Immature natural killer cell (primary cell): ENCODE results near the gene CFAP20. TPM values are rescaled to one million over a fixed set of nuclear protein-coding genes. Genes with fewer than 3 reads are reported as not detected.
A peak's percentile ranks its signal among the peaks of the same experiment; 100 is the strongest.

ENCODE experiments used
- DNase-seq, 3 donors: peaks; one replicate each; pipeline ENCODE4 v3.0.0; 2022; ENCODE audit warnings: mixed read lengths in 1 of 3
- H3K27ac Mint-ChIP-seq, 6 donors: one replicate each; pipeline ENCODE4 v1.8.0; 2020; ENCODE audit warnings: mixed read lengths in 6 of 6, mild to moderate bottlenecking in 5 of 6, inconsistent platforms in 4 of 6, moderate library complexity in 3 of 6
- H3K27me3 Mint-ChIP-seq, 3 donors: one replicate each; pipeline ENCODE4 v1.8.0; 2020 to 2021; ENCODE audit warnings: low read depth in 3 of 3, mild to moderate bottlenecking in 3 of 3, mixed read lengths in 3 of 3, moderate library complexity in 3 of 3, inconsistent platforms in 1 of 3
- H3K36me3 Mint-ChIP-seq, 3 donors: one replicate each; pipeline ENCODE4 v1.8.0; 2020; ENCODE audit warnings: mixed read lengths in 3 of 3, inconsistent platforms in 2 of 3, mild to moderate bottlenecking in 2 of 3
- H3K4me1 Mint-ChIP-seq, 2 donors: one replicate each; pipeline ENCODE4 v1.8.0; 2020; ENCODE audit warnings: inconsistent platforms in 2 of 2, mild to moderate bottlenecking in 2 of 2, mixed read lengths in 2 of 2, moderate library complexity in 1 of 2
- H3K4me3 Mint-ChIP-seq, 5 donors: one replicate each; pipeline ENCODE4 v1.8.0; 2020; ENCODE audit warnings: mild to moderate bottlenecking in 5 of 5, mixed read lengths in 5 of 5, inconsistent platforms in 3 of 5, moderate library complexity in 3 of 5
- H3K9me3 Mint-ChIP-seq, 6 donors: one replicate each; pipeline ENCODE4 v1.8.0; 2020; ENCODE audit warnings: mild to moderate bottlenecking in 6 of 6, mixed read lengths in 6 of 6, inconsistent platforms in 4 of 6, moderate library complexity in 3 of 6
- polyA plus RNA-seq, 3 donors: library from polyadenylated mRNA; unstranded; fragments of 300-500 nt; fragmentation: Illumina TruSeq; gene quantifications; one replicate each; pipeline ENCODE4 v1.2.3, GENCODE V29; 2021

CFAP20 gene
- polyA plus RNA-seq, 3 donors from 2014 or later: 36.6 to 43.2 (median 39.4) TPM

DNA sequence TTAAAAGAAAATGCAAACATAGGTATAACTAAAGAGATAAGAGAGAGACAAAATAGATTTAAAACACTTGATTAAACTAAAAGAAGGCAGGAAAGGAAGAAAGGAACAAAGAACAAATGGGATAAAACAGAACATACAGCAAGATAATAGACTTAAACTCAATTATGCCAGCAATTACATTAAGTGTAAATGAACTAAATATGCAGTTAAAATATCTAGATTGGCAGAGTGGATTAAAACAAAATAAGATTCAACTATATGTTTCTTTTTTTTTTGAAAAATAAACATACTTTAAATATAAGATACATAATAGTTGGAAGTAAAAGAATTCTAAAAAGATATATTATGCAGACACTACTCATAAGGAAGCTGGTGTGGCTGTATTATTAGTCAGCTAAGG is 9.7 kb upstream of the CFAP20 start:
- H3K9me3 Mint-ChIP-seq: peaks cover 0 to 2% (median 0%) of the 10 kb centered on the region in 6 donors
- H3K4me3 Mint-ChIP-seq: no peak overlapping the region
- H3K4me1 Mint-ChIP-seq: no peaks in the 10 kb centered on the region
- peaks cover 27 to 59% (median 56%) of the 10 kb centered on the region in 3 donors for H3K36me3 Mint-ChIP-seq
- H3K27ac Mint-ChIP-seq: no peak overlapping the region
- DNase-seq: no peak
- peaks cover 0 to 2% (median 2%) of the 10 kb centered on the region in 3 donors for H3K27me3 Mint-ChIP-seq

DNA sequence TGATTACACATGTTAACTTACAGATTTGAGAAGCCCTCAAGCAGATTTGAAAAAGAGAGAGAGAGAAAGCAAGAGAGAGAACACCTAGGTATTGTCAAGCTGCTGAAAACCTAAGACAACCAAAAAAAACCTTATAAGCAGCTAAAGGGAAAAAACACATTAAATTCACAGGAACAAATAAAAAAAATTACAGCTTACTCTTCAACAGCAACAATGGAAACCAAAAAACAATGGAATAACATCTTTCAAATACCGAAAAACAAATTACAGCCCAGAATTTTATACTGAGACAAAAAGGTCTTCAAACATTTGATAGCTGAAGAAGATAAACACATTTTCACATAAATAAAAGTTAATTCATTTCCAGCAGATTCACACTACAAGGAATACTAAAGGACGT is 8.4 kb upstream of the CFAP20 start:
- peaks cover 0 to 2% (median 2%) of the 10 kb centered on the region in 3 donors for H3K27me3 Mint-ChIP-seq
- H3K9me3 Mint-ChIP-seq: peaks cover 0 to 2% (median 0%) of the 10 kb centered on the region in 6 donors
- H3K36me3 Mint-ChIP-seq: peaks cover 20 to 50% (median 47%) of the 10 kb centered on the region in 3 donors
- H3K4me1 Mint-ChIP-seq: no peaks in the 10 kb centered on the region
- H3K27ac Mint-ChIP-seq: no peak overlapping the region
- DNase-seq: no peak
- H3K4me3 Mint-ChIP-seq: no peak overlapping the region

DNA sequence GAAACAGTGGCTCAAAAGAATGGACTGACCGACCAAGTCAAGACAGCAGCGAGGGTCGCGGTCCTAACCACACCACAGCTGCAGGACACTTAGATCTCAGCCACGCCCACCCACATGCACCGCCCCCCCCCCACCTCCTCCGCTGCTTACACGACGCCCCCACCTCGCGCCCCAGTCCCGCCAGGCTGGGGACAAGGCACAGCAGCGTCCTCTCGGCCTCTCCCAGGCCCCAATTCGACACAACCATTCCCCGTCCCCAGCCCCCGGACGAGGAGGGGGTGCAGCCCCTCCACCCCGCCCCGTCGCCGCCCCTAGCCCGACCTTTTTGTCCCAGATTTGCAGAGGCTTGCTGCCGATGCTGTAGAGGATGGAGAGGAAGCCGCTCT is 477 bp downstream of the CFAP20 start:
- Mint-ChIP-seq H3K36me3 (no peaks in the 10 kb centered on the region), H3K4me1 (peaks cover 52 to 56% of the 10 kb centered on the region in 2 donors), H3K4me3 (peak overlapping the region; percentile 95 to 99 (median 98)), H3K9me3 (no peaks in the 10 kb centered on the region), H3K27ac (peak overlapping the region; percentile 91 to 99 (median 96)), H3K27me3 (peaks cover 0 to 4% (median 4%) of the 10 kb centered on the region in 3 donors)
- no peak for DNase-seq

DNA sequence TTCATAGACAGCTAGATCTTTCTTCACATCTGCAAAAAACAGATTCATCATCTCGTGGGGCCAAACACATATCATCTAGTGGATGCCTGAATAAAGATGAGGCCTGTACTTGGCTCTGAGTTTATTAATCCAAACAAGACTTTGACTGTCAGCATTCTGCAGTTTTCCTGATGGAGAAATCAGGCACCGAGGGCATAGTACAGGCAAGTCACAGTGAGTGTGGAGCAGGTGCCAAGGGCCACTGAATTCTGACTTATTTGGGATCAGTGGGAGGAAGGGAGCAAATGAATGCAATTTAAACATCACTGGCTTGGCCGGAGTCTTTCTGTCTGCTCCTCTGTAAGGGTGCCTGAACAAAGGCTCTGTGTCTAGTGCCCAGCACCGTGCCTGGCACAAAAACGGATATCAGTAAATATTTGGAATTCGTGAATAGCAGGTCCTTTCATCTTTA is 975 bp downstream of the CFAP20 start:
- H3K9me3 Mint-ChIP-seq: no peaks in the 10 kb centered on the region
- peak overlapping the region; percentile 95 to 99 (median 98) for H3K4me3 Mint-ChIP-seq
- peaks cover 0 to 4% (median 4%) of the 10 kb centered on the region in 3 donors for H3K27me3 Mint-ChIP-seq
- DNase-seq: no peak
- peak overlapping the region; percentile 88 to 96 (median 92) for H3K27ac Mint-ChIP-seq
- H3K4me1 Mint-ChIP-seq: peaks cover 54 to 59% of the 10 kb centered on the region in 2 donors
- no peaks in the 10 kb centered on the region for H3K36me3 Mint-ChIP-seq

DNA sequence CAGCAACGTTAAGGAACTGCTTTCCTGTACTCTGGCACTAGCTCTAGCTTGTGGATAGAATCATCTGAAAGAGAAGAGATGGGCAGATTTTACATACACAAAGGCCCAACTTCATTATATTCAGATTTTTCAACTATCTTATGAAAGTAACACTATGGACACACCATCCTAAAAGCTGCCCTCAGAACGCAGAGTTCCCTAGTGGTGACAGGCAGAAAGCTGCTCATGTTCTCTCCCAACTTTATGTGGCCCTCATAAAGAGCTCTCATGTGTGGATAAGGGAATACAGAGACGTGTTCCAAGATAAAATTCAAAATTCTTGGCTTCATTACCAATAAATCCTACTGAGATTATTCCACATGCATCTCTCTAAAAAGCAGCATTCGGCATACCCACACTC is 1.5 kb downstream of the CFAP20 start:
- H3K27me3 Mint-ChIP-seq: peaks cover 0 to 4% (median 4%) of the 10 kb centered on the region in 3 donors
- H3K27ac Mint-ChIP-seq: peak overlapping the region; percentile 88 to 96 (median 92)
- peak overlapping the region; percentile 95 to 99 (median 98) for H3K4me3 Mint-ChIP-seq
- no peaks in the 10 kb centered on the region for H3K9me3 Mint-ChIP-seq
- peaks cover 54 to 61% of the 10 kb centered on the region in 2 donors for H3K4me1 Mint-ChIP-seq
- DNase-seq: no peak
- no peaks in the 10 kb centered on the region for H3K36me3 Mint-ChIP-seq

DNA sequence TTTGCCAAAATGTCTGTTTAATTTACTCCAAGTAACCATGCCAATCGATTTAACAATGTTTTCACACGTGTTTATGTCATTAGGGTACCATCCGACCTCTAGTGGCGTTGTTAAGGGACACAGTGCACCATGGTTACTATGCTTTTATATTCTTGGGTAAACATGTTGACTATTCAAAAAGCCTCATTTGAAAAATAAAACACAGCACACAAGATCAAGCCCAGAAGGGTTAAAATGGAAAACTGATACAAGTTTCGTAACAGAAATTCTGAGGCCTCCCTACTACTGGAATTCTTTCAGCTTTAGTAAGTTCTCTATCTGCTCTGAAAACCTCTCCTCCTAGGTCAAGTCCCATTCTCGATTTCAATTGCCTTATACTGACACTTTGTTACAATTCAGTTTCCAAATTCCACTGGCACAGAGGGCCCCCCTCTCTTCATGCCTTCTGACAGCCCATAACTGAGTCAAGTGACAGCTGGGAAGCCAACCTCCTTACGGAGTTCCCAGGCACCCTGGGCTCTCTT is 2.1 kb downstream of the CFAP20 start:
- Mint-ChIP-seq H3K4me1 (peaks cover 54 to 64% of the 10 kb centered on the region in 2 donors), H3K27ac (peak overlapping the region; percentile 88 to 96 (median 92)), H3K36me3 (no peaks in the 10 kb centered on the region), H3K9me3 (no peaks in the 10 kb centered on the region), H3K4me3 (peak overlapping the region; percentile 95 to 99 (median 98)), H3K27me3 (peaks cover 0 to 4% (median 4%) of the 10 kb centered on the region in 3 donors)
- DNase-seq: peak; percentile 44 to 67 (median 45)

DNA sequence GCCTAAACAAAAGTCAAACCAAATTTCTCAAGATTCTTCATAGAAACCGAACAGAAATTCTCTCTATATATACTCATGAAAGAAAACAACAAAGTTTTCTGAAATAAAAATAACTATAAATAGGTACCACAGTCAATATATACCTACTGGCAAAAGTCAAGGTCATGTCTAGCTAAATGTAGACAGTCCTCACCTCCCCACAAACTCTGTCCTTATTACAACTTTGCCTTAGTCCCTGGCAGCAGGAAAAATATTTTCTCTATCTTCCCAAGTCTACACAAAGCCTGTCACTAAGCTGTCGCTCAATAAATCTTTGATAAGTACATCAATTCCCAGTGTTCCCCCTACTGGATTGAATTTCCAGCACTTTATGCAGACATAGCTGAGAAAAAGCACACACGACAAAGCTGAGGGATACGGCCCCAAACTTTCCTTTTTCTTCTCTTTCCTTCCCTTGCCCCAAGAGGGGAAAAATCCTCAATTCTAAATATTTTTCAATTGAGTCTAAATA is 2.7 kb downstream of the CFAP20 start:
- H3K4me3 Mint-ChIP-seq: peak overlapping the region; percentile 25 to 99 (median 96)
- DNase-seq: no peak
- peaks cover 59 to 70% of the 10 kb centered on the region in 2 donors for H3K4me1 Mint-ChIP-seq
- no peaks in the 10 kb centered on the region for H3K36me3 Mint-ChIP-seq
- peaks cover 0 to 4% (median 4%) of the 10 kb centered on the region in 3 donors for H3K27me3 Mint-ChIP-seq
- H3K27ac Mint-ChIP-seq: peak overlapping the region; percentile 88 to 96 (median 92)
- H3K9me3 Mint-ChIP-seq: no peaks in the 10 kb centered on the region

DNA sequence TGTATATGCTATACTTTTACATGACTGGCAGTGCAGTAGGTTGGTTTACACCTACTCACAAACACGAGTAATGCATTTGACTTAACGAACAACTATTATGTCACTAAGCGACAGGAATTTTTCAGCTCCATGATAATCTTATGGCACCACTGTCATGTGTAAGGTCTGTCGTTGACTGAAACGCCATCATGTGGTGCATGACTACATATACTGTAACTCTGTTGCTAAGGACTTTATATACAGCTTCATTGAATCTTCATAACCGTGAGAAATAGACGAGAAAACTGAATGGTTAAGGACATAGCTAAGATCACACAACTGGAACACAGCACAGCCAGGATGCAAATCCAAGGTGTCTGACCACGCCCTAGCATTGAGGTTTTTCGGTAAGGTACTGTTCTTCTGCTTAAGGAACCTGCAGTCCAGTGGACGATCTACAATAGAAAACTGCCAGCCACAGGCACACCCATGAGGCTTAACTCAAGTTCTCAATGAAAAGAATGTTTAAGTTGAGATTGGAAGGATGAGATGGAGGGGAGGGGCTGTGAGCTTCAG is 3.3 kb downstream of the CFAP20 start:
- H3K27ac Mint-ChIP-seq: peak overlapping the region; percentile 88 to 96 (median 92)
- DNase-seq: peak; percentile 11 to 24 (median 14)
- H3K27me3 Mint-ChIP-seq: peaks cover 0 to 6% (median 4%) of the 10 kb centered on the region in 3 donors
- no peaks in the 10 kb centered on the region for H3K9me3 Mint-ChIP-seq
- H3K4me3 Mint-ChIP-seq: peak overlapping the region; percentile 15 to 65 (median 58)
- H3K4me1 Mint-ChIP-seq: peaks cover 61 to 76% of the 10 kb centered on the region in 2 donors
- no peaks in the 10 kb centered on the region for H3K36me3 Mint-ChIP-seq

DNA sequence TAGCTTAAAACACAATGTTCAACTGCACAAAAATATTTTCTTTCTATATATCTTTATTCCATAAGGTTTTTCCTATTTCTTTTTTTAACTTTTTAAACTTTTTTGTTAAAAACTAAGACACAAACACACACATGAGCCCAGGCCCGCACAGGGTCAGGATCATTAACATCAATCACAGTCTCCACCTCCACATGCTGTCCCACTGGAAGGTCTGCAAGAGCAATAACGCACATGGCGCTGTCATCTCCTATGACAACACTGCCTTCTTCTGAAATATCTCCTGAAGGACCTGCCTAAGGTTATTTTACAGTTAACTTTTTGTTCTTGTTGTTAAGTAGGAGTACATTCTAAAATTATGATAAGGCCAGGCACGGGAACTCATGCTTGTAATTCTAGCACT is 4.1 kb downstream of the CFAP20 start:
- DNase-seq: no peak
- H3K36me3 Mint-ChIP-seq: no peaks in the 10 kb centered on the region
- H3K4me1 Mint-ChIP-seq: peaks cover 65 to 84% of the 10 kb centered on the region in 2 donors
- peaks cover 0 to 6% (median 4%) of the 10 kb centered on the region in 3 donors for H3K27me3 Mint-ChIP-seq
- no peak overlapping the region for H3K4me3 Mint-ChIP-seq
- peak overlapping the region in 3 of 6 donors; percentile 30 to 91 (median 50) for H3K27ac Mint-ChIP-seq
- H3K9me3 Mint-ChIP-seq: no peaks in the 10 kb centered on the region

DNA sequence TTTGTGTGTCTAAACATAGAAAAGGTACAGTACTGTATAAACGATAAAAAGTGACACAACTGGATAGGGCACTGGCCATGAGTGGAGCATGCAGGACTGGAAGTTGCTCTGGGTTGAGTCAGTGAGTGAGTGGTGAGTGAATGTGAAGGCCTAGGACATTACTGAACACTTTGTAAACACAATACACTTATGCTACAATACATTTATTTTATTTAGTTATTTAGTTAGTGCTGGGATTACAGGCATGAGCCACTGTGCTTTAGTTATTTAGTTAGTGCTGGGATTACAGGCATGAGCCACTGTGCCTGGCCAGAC is 4.6 kb downstream of the CFAP20 start:
- peaks cover 0 to 6% (median 4%) of the 10 kb centered on the region in 3 donors for H3K27me3 Mint-ChIP-seq
- peak overlapping the region in 4 of 6 donors; percentile 1 to 62 (median 41) for H3K27ac Mint-ChIP-seq
- no peaks in the 10 kb centered on the region for H3K36me3 Mint-ChIP-seq
- no peak overlapping the region for H3K4me3 Mint-ChIP-seq
- no peak for DNase-seq
- H3K4me1 Mint-ChIP-seq: peaks cover 65 to 84% of the 10 kb centered on the region in 2 donors
- H3K9me3 Mint-ChIP-seq: no peaks in the 10 kb centered on the region

DNA sequence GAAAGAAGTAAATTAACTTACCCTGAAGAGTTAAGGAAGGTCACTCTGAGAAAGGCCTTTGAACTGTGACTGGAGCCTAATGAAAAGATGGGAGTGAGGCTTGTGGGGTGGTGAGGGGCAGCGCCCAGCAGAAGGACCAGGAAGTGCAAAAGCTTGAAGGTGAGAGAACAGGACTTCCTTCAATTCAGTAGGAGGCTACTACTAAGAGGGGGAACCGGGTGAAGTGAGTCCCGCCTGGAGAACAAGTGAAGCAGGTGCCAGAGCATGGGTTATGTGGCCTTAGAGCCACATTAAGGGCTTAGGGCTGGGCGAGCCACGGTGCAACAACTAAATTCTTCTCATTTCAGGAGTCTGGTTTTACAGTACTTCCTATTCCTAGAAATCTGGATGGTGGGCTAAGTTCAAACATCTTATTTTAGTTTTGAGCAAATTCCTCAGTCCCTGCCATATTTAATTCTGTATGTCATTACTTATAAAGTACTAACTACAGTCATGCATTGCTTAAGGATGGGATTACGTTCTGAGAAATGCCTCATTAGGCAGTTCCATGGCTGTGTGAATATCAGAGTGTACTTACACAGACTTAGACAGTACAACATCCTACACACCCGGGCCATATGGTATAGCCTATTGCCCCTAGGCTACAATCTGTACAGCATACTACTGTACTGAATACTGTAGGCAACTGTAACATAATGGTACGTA is 5.1 kb downstream of the CFAP20 start:
- Mint-ChIP-seq H3K27ac (peak overlapping the region; percentile 1 to 62 (median 22)), H3K9me3 (no peaks in the 10 kb centered on the region), H3K27me3 (peaks cover 0 to 2% (median 0%) of the 10 kb centered on the region in 3 donors), H3K4me1 (peaks cover 59 to 79% of the 10 kb centered on the region in 2 donors), H3K36me3 (no peaks in the 10 kb centered on the region), H3K4me3 (peak overlapping the region in 2 of 5 donors; percentile 7 to 47)
- DNase-seq: no peak

DNA sequence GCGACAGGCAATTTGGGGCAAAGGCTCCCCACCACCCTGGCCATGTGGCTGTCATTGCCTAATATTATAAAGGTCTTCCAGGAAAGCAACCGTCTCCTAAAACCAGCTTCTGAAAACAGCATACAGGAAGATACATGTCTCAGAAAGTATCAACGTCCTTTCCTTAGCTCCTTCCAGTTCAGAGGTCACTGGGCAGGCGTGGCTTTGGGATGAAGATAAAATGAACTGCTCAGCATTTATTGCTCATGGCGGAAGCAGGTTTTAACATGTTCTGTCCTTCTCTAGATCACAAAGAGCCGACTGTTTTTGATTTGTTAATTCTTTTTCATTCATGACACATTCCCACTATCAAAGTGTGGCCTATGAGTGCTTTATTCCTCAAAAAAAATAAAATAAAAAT is 8.0 kb downstream of the CFAP20 start:
- Mint-ChIP-seq H3K4me1 (peaks cover 39 to 59% of the 10 kb centered on the region in 2 donors), H3K9me3 (no peaks in the 10 kb centered on the region), H3K27me3 (peaks cover 0 to 2% (median 0%) of the 10 kb centered on the region in 3 donors), H3K27ac (no peak overlapping the region), H3K4me3 (no peak overlapping the region), H3K36me3 (peaks cover 0 to under 1% (median 0%) of the 10 kb centered on the region in 3 donors)
- DNase-seq: no peak

DNA sequence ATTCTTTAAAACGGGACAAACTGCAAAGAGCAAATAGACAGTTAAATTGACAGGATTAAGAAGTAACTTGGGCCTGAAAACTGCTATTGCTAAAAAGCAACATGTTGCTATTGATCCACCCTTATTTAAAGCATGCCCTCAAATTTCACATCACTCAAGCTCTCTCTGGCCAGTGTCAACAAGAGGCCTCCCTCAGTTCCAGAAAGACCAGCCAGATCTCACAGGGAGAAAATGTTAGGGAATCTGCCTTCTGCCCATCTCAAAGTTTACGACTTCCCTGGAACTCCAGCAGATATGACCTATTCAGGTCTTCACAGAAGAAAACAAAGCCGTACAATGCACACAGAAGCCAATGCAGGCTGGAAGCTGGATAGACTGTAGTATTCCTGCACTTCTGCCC is 8.9 kb downstream of the CFAP20 start:
- DNase-seq: no peak
- no peaks in the 10 kb centered on the region for H3K9me3 Mint-ChIP-seq
- peaks cover 0 to 3% (median 0%) of the 10 kb centered on the region in 3 donors for H3K27me3 Mint-ChIP-seq
- peak overlapping the region in 1 of 6 donors; percentile 20 for H3K27ac Mint-ChIP-seq
- H3K4me3 Mint-ChIP-seq: no peak overlapping the region
- H3K36me3 Mint-ChIP-seq: peaks cover 7 to 8% (median 7%) of the 10 kb centered on the region in 3 donors
- H3K4me1 Mint-ChIP-seq: peaks cover 31 to 51% of the 10 kb centered on the region in 2 donors

DNA sequence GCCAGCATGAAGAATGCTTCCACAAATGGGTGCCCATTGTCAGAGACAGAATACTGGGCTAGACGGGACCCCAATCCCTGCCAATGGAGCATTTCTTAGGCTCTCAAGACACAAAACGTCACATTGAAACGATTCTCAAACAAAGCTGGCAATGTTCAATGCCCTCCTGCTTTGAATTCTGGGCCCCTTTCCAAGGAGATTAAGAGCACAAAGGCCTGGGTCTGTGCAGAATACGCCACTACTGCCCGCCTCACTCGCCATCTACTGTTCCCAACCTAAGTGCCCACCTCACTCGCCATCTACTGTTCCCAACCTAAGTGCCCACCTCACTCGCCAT is 9.7 kb downstream of the CFAP20 start:
- no peak overlapping the region for H3K27ac Mint-ChIP-seq

More for the DNA sequence above, 9.7 kb downstream of the CFAP20 start:
- Mint-ChIP-seq H3K4me3 (no peak overlapping the region), H3K4me1 (peaks cover 28 to 46% of the 10 kb centered on the region in 2 donors), H3K36me3 (peaks cover 14% of the 10 kb centered on the region in 3 donors), H3K9me3 (no peaks in the 10 kb centered on the region), H3K27me3 (peaks cover 0 to 3% (median 0%) of the 10 kb centered on the region in 3 donors)
- no peak for DNase-seq
